HepG2 (cell line): ENCODE measurements around the gene MMP25. TPM values are rescaled to one million over a fixed set of nuclear protein-coding genes. Genes with fewer than 3 reads are reported as not detected.

Source experiments
- ATAC-seq: fragments of 200-7000 bp; cut with Tn5 transposase; 3 replicates; pipeline ENCODE4 v1.9.1; 2020; ENCODE audit warnings: mild to moderate bottlenecking, moderate library complexity
- BruUV-seq: library from RNA; stranded (reverse); fragments of 400-500 nt; replicated peaks from 2 replicates; lab custom pipeline; 2021; lab: Mats Ljungman, UMichigan
- CTCF ChIA-PET: fragments of 300-600 bp; formaldehyde crosslinking; extraction: SDS; loops from one replicate; lab custom pipeline; 2021; ENCODE audit warnings: low total read pairs, inconsistent platforms, low intra/inter-chr PET ratio; lab: Yijun Ruan, JAX
- POLR2A ChIA-PET: fragments of 350-600 bp; sonication (Branson Sonifier 250); formaldehyde crosslinking; loops from one replicate; lab custom pipeline; 2020; ENCODE audit warnings: antibody characterized with exemption, inconsistent platforms; lab: Yijun Ruan, JAX
- DNase-seq: peaks from one replicate; pipeline ENCODE4 v3.0.0-alpha.2; 2015; ENCODE audit warnings: low spot score
- FAIRE-seq: peaks from 3 replicates; lab custom pipeline; 2011; peaks lifted over from hg19 to GRCh38; lab: Jason Lieb, UNC
- H2AFZ ChIP-seq: one replicate; pipeline ENCODE4 v1.6.1; 2011; ENCODE audit warnings: low read length, inconsistent platforms
- H3K27ac ChIP-seq: fragments of 300-600 bp; 3 replicates; pipeline ENCODE4 v1.8.0; 2011; ENCODE audit warnings: mixed run types, mild to moderate bottlenecking, mixed read lengths, low read length, inconsistent platforms; ENCODE audit not compliant: insufficient read depth; ENCODE audit errors: extremely low read length
- H3K27me3 ChIP-seq, 2 experiments: fragments of 200-600 bp in 1 of 2; 2 replicates in 1 of 2; 3 replicates in 1 of 2; pipeline versions ENCODE4 v1.6.0 to v1.8.0; 2011; ENCODE audit warnings: low read length in 2 of 2, mild to moderate bottlenecking in 2 of 2, moderate library complexity in 2 of 2, inconsistent platforms in 1 of 2; ENCODE audit not compliant: insufficient read depth in 2 of 2, control insufficient read depth in 1 of 2
- H3K36me3 ChIP-seq, 2 experiments: fragments of 200-600 bp in 1 of 2; replicated peaks in 1 of 2; 2 replicates in 1 of 2; 3 replicates in 1 of 2; pipeline versions ENCODE4 v1.5.1 to v1.8.0; 2011; ENCODE audit warnings: low read length in 2 of 2, inconsistent platforms in 1 of 2; ENCODE audit not compliant: insufficient read depth in 2 of 2, control insufficient read depth in 1 of 2
- H3K4me1 ChIP-seq: 2 replicates; pipeline ENCODE4 v1.5.1; 2012; ENCODE audit warnings: low read length, inconsistent platforms; ENCODE audit not compliant: insufficient read depth
- H3K4me2 ChIP-seq: 2 replicates; pipeline ENCODE4 v1.6.0; 2011; ENCODE audit warnings: low read depth, low read length, inconsistent platforms
- H3K4me3 ChIP-seq, 3 experiments: fragments of 200-600 bp in 1 of 3; sonication (generic), shearing (Covaris generic) in 1 of 3; replicated peaks in 1 of 3; 2 replicates each; pipeline ENCODE4 v1.5.1; 2011 to 2016; ENCODE audit warnings: low read length in 3 of 3, inconsistent platforms in 2 of 3, low read depth in 2 of 3, mild to moderate bottlenecking in 2 of 3, control low read depth in 1 of 3, mixed read lengths in 1 of 3; ENCODE audit not compliant: insufficient read depth in 1 of 3
- H3K79me2 ChIP-seq: one replicate; pipeline ENCODE4 v1.6.1; 2011; ENCODE audit warnings: low read length, inconsistent platforms; ENCODE audit not compliant: insufficient read depth
- H3K9ac ChIP-seq: 2 replicates; pipeline ENCODE4 v1.6.0; 2011; ENCODE audit warnings: mild to moderate bottlenecking, low read depth, low read length, inconsistent platforms; ENCODE audit not compliant: insufficient read depth
- H3K9me3 ChIP-seq: 2 replicates; pipeline ENCODE4 v1.5.1; 2012; ENCODE audit warnings: mild to moderate bottlenecking, low read length
- H4K20me1 ChIP-seq: 2 replicates; pipeline ENCODE4 v1.6.0; 2011; ENCODE audit warnings: inconsistent platforms, mild to moderate bottlenecking, low read length, moderate library complexity; ENCODE audit not compliant: insufficient read depth
- CBX2 ChIP-seq, 2 experiments: fragments of 200-600 bp in 1 of 2; sonication (generic); formaldehyde crosslinking in 1 of 2; IDR thresholded peaks; 2 replicates each; pipeline versions ENCODE4 v1.7.0 to v1.8.1; 2018 to 2022; ENCODE audit warnings: low read depth in 2 of 2, low read length in 1 of 2, mild to moderate bottlenecking in 1 of 2, missing genetic modification reagents in 1 of 2
- EP300 ChIP-seq, 3 experiments: sonication (generic) in 1 of 3; formaldehyde crosslinking in 1 of 3; IDR thresholded peaks; 2 replicates each; pipeline versions ENCODE4 v1.5.1 to v1.6.1; 2011 to 2020; ENCODE audit warnings: low read depth in 2 of 3, low read length in 2 of 3, borderline replicate concordance in 1 of 3, improper control_type of control experiment in 1 of 3, mild to moderate bottlenecking in 1 of 3, missing genetic modification reagents in 1 of 3, moderate library complexity in 1 of 3
- HNRNPLL ChIP-seq: fragments of 200-400 bp; formaldehyde crosslinking; IDR thresholded peaks from 2 replicates; pipeline ENCODE4 v1.6.1; 2017; ENCODE audit warnings: mild to moderate bottlenecking, low read depth, low read length; ENCODE audit not compliant: poor library complexity, severe bottlenecking
- KDM5B ChIP-seq: sonication (generic); formaldehyde crosslinking; IDR thresholded peaks from 2 replicates; pipeline ENCODE4 v1.4.0; 2020; ENCODE audit warnings: missing genetic modification reagents, mild to moderate bottlenecking, borderline replicate concordance
- KLF16 ChIP-seq, 2 experiments: sonication (generic) in 1 of 2; formaldehyde crosslinking in 1 of 2; IDR thresholded peaks; 2 replicates each; pipeline versions ENCODE4 v1.6.1 to v1.8.0; 2016 to 2023; ENCODE audit warnings: missing genetic modification reagents in 2 of 2, missing compliant biosample characterization in 1 of 2
- NR2F6 ChIP-seq, 2 experiments: IDR thresholded peaks; 2 replicates each; pipeline ENCODE4 v1.6.1; 2016; ENCODE audit warnings: antibody characterized with exemption in 1 of 2, mild to moderate bottlenecking in 1 of 2
- RARA ChIP-seq: IDR thresholded peaks from 2 replicates; pipeline ENCODE4 v1.6.1; 2016; ENCODE audit warnings: missing genetic modification reagents, missing compliant biosample characterization
- SOX13 ChIP-seq, 3 experiments: fragments of 450-650 bp in 1 of 3; sonication (generic) in 1 of 3; formaldehyde crosslinking in 1 of 3; IDR thresholded peaks in 2 of 3; conservative IDR thresholded peaks in 1 of 3; 2 replicates each; pipeline versions ENCODE4 v1.5.0 to v1.6.1; 2016 to 2020; ENCODE audit warnings: antibody characterized with exemption in 1 of 3, mild to moderate bottlenecking in 1 of 3, missing compliant biosample characterization in 1 of 3, missing genetic modification reagents in 1 of 3, moderate library complexity in 1 of 3
- ZBTB7B ChIP-seq: sonication (generic); formaldehyde crosslinking; IDR thresholded peaks from 2 replicates; pipeline ENCODE4 v1.4.0; 2020; ENCODE audit warnings: missing genetic modification reagents
- ZNF354B ChIP-seq: sonication (generic); formaldehyde crosslinking; IDR thresholded peaks from 2 replicates; pipeline ENCODE4 v1.8.0; 2022; ENCODE audit warnings: mild to moderate bottlenecking, missing genetic modification reagents
- ZNF510 ChIP-seq: sonication (generic); formaldehyde crosslinking; IDR thresholded peaks from 2 replicates; pipeline ENCODE4 v1.4.0; 2020; ENCODE audit warnings: low read depth, mild to moderate bottlenecking, missing genetic modification reagents
- WGBS: methylation state at CpG from one replicate; pipeline ENCODE4 v1.1.6; 2017; ENCODE audit warnings: low lambda C conversion rate; 5-methylcytosine and 5-hydroxymethylcytosine counted together
- in situ Hi-C: cut with HindIII; loops from 2 replicates; pipeline ENCODE4 v1.10.0; 2017; ENCODE audit warnings: low pct_unique_long_range_greater_than_20kb; ENCODE audit not compliant: extremely low pct_ligation_motif_present
- intact Hi-C: fragments of 100-400 bp; cut with micrococcal nuclease; formaldehyde crosslinking; loops from one replicate; pipeline ENCODE4 v1.10.0; 2022; ENCODE audit not compliant: unreplicated experiment
- polyA plus RNA-seq, 8 experiments: library from polyadenylated mRNA; depleted of rRNA in 3 of 8; stranded (reverse) in 7 of 8; unstranded in 1 of 8; fragments of >200 nt; fragmentation: Illumina TruSeq in 4 of 8; extraction: Trizol in 4 of 8; gene quantifications; 2 replicates each; pipeline versions ENCODE4 v1.2.1 to v1.2.3, GENCODE V29; 2011 to 2016; ENCODE audit warnings: low read depth in 4 of 8, missing spikeins in 1 of 8, mixed read lengths in 1 of 8; ENCODE audit not compliant: insufficient read depth in 1 of 8
- total RNA-seq, 5 experiments: library from RNA; depleted of rRNA; stranded (reverse); fragments of >200 nt; fragmentation: Illumina TruSeq; extraction: Trizol; gene quantifications; 2 replicates each; pipeline ENCODE4 v1.2.3, GENCODE V29; 2016; ENCODE audit warnings: low read depth in 1 of 5
- TF ChIP-seq, protein P1 (sequence below), 2 experiments: fragments of 450-650 bp in 1 of 2; sonication (generic) in 1 of 2; formaldehyde crosslinking in 1 of 2; IDR thresholded peaks; 2 replicates each; pipeline versions ENCODE4 v1.6.1 to v1.8.0; 2016 to 2022; ENCODE audit warnings: antibody characterized with exemption in 1 of 2, mild to moderate bottlenecking in 1 of 2, missing genetic modification reagents in 1 of 2

Gene MMP25
- total and polyA plus RNA-seq, 2 of the 13 experiments (the other 11 are each of a cell fraction or from before 2014, with no cell fraction given) = 0.04 to 0.08 TPM

DNA sequence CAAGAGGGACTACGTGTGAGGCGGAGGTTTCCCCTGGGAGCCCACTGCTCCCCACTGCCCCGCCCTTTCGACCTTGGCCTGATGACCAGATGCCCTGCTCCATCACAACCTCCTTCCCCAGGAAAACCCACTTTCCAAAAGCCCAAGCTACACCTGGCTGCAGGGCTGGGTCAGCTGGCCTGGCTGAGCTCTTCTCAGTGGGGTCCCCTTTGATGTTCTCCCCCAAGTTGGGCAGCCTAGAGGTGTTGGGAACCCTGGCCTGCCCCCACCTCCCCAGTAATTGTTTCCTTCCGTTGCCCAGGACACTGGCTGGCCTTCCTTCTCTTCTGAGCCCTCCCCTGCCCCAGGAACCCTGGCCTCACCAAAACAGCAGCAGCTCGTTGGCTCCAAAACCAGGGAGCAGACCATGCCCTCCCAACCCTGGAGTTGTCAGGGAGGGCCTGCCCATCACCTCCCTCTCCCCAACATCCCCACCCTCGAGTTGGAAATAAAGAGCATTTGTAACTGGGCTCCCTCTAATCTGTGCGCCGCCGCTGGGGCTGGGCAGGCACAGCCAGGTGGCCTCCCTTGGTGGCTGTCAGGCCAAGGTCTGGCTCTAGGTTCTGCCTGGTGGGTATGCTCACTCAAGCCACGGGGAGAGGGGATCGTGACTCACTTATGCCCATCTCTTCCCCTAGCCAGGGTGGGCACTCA is 32.2 kb upstream of the MMP25 start:
- ATAC-seq = peak; percentile 28
- CTCF ChIA-PET = no interaction called here
- TF ChIP-seq ZNF510 (CRISPR knock-in tag) = no peak
- no peak for TF ChIP-seq KDM5B (CRISPR knock-in tag)
- no peak for TF ChIP-seq NR2F6 (IDR thresholded peaks at IDR 0.05)
- 0 out of 2 replicates have a peak, but pooled peaks have one; percentile 18 for TF ChIP-seq NR2F6 (CRISPR knock-in tag; IDR thresholded peaks at IDR 0.05)
- TF ChIP-seq ZNF354B (CRISPR knock-in tag) = 0 out of 2 replicates have a peak, but pooled peaks have one; percentile 23
- no peak for TF ChIP-seq SOX13 (IDR thresholded peaks at IDR 0.05)
- TF ChIP-seq SOX13 (CRISPR knock-in tag; conservative IDR thresholded peaks at IDR 0.05 in 1 of 2, IDR thresholded peaks at IDR 0.05 in 1 of 2) = no peak
- no peak for TF ChIP-seq CBX2 (IDR thresholded peaks at IDR 0.05; ENCODE audit: low read depth, low read length)
- TF ChIP-seq CBX2 (CRISPR knock-in tag; IDR thresholded peaks at IDR 0.05; ENCODE audit: low read depth) = no peak
- 0 out of 2 replicates have a peak, but pooled peaks have one; percentile 9 for TF ChIP-seq RARA
- peak; percentile 16 for TF ChIP-seq HNRNPLL
- TF ChIP-seq, protein P1, sequence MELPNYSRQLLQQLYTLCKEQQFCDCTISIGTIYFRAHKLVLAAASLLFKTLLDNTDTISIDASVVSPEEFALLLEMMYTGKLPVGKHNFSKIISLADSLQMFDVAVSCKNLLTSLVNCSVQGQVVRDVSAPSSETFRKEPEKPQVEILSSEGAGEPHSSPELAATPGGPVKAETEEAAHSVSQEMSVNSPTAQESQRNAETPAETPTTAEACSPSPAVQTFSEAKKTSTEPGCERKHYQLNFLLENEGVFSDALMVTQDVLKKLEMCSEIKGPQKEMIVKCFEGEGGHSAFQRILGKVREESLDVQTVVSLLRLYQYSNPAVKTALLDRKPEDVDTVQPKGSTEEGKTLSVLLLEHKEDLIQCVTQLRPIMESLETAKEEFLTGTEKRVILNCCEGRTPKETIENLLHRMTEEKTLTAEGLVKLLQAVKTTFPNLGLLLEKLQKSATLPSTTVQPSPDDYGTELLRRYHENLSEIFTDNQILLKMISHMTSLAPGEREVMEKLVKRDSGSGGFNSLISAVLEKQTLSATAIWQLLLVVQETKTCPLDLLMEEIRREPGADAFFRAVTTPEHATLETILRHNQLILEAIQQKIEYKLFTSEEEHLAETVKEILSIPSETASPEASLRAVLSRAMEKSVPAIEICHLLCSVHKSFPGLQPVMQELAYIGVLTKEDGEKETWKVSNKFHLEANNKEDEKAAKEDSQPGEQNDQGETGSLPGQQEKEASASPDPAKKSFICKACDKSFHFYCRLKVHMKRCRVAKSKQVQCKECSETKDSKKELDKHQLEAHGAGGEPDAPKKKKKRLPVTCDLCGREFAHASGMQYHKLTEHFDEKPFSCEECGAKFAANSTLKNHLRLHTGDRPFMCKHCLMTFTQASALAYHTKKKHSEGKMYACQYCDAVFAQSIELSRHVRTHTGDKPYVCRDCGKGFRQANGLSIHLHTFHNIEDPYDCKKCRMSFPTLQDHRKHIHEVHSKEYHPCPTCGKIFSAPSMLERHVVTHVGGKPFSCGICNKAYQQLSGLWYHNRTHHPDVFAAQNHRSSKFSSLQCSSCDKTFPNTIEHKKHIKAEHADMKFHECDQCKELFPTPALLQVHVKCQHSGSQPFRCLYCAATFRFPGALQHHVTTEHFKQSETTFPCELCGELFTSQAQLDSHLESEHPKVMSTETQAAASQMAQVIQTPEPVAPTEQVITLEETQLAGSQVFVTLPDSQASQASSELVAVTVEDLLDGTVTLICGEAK (IDR thresholded peaks at IDR 0.05) = no peak
- TF ChIP-seq, protein P1 (CRISPR knock-in tag; IDR thresholded peaks at IDR 0.05) = 0 out of 2 replicates have a peak, but pooled peaks have one; percentile 18
- TF ChIP-seq EP300 (IDR thresholded peaks at IDR 0.05; ENCODE audit: low read depth in 2 of 2, low read length in 2 of 2) = no peak
- TF ChIP-seq EP300 (CRISPR knock-in tag; IDR thresholded peaks at IDR 0.05; ENCODE audit: borderline replicate concordance) = no peak
- peak; percentile 5; the same call in 1 of the 2 replicates for TF ChIP-seq ZBTB7B (CRISPR knock-in tag)
- TF ChIP-seq KLF16 (CRISPR knock-in tag; IDR thresholded peaks at IDR 0.05) = no peak

More for the DNA sequence above, 32.2 kb upstream of the MMP25 start:
- intact Hi-C loops = no loop called here
- H3K27ac ChIP-seq = no peak overlapping the region
- 13% methylated on average over 9 of the region's 12 CpGs for WGBS
- no TSS peak for BruUV-seq
- no peak overlapping the region for H3K9ac ChIP-seq
- FAIRE-seq (no peak), DNase-seq (no peak)
- no peak overlapping the region for H2AFZ ChIP-seq
- no peaks in the 10 kb centered on the region for H3K9me3 ChIP-seq
- peaks cover 7 to 22% of the 10 kb centered on the region in 2 experiments; a peak in 4 of 5 replicates for H3K27me3 ChIP-seq
- H3K4me3 ChIP-seq = peak overlapping the region in 1 of 3 experiments; percentile 40; a peak in 1 of 6 replicates
- POLR2A ChIA-PET = interaction anchor here (14.2 to 18.8 kb wide), 2 partner anchors 5 to 9 kb away, joined by 750 read pairs; partner anchors contain the start of genes CLDN6, CLDN9, HCFC1R1 and THOC6
- H3K4me1 ChIP-seq = peaks cover 97% of the 10 kb centered on the region
- no peaks in the 10 kb centered on the region for H3K36me3 ChIP-seq
- no peaks in the 10 kb centered on the region for H3K79me2 ChIP-seq
- H4K20me1 ChIP-seq = no peaks in the 10 kb centered on the region
- peak overlapping the region; percentile 55 for H3K4me2 ChIP-seq
- in situ Hi-C loops = no loop called here
